ENCODE results near the gene TMOD2. TPM values are rescaled to one million over a fixed set of nuclear protein-coding genes. Genes with fewer than 3 reads are reported as not detected.

The TMOD2 gene
- total and polyA plus RNA-seq, 2 experiments from 2014 or later, result 3.0 to 5.9 TPM

DNA sequence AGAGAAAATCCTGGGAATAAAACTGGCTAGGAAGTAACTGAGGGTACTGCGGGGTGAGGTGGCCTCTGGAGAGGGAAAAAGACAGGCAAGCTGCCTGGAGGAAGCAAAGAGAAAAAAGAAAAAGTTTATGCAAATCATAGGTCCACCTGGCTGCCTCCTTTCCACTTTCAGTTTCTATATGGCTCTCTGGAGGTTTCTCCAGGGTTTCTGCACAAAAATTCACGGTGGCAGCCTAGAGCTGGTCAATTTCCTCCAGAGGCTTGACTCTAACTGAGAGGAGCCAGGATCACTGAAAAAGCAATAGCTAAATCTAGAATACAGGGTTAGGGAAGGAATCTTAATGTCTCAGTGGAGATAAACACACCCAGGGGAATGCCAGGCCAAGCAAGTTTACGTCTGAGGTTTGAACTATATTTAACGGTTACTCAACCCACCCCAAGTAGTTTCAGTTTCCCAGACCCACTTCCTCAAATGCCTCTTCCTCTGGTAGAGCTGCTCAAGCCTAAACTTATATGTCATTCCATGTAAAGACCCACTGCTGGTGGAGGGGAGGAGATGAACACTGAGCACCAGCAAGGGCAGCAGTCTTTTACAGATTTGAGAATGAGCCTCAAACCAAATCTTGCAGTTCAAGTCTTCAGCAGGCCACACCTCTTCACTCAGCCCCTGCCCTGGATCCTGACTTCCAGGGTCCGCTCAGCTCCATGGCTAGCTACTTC is 19.7 kb upstream of the TMOD2 start (continued):
- TF ChIP-seq EZH2phosphoT487 (IDR thresholded peaks at IDR 0.05; ENCODE audit: unreplicated experiment) (no peak), EZH2 (IDR thresholded peaks at IDR 0.05; ENCODE audit: low read depth, unreplicated experiment) (no peak)

DNA sequence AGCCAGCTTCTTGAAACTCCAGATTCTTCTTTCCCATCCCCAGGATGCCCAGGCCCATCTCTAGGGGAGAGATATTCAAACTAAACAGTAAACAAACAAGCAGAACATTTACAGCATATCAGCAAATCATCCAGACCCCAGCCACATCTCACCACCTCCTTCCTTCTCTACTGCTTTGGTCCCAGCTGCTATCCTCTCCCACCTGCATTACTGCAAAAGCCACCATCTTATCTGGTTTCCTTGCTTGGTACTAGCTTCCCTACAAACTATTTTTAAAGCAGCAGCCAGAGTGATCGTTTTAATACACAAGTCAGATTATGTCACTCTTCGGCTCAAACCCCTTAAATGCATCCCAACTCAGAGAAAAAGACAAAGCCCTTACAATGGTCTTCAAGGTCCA is 18.8 kb upstream of the TMOD2 start:
- peaks cover 8% of the 10 kb centered on the region; the same call in 1 of the 2 replicates for H3K4me1 ChIP-seq (ENCODE audit: insufficient read depth)
- H3K4me2 ChIP-seq, result no peak overlapping the region
- no peaks in the 10 kb centered on the region for H3K9me2 ChIP-seq (ENCODE audit: insufficient read depth)
- H3K79me2 ChIP-seq (replicated peaks; ENCODE audit: insufficient read depth), result no peaks in the 10 kb centered on the region
- no peak for ATAC-seq
- no peaks in the 10 kb centered on the region for H3K36me3 ChIP-seq (ENCODE audit: insufficient read depth)
- no peak overlapping the region for H3K4me3 ChIP-seq
- Mint-ChIP-seq H3K4me1 (peaks cover 14% of the 10 kb centered on the region), H3K9me3 (no peaks in the 10 kb centered on the region; the same call in 2 of the 3 replicates), H3K27ac (no peak overlapping the region), H3K4me3 (no peak overlapping the region), H3K27me3 (ENCODE audit: insufficient read depth, low read depth, poor library complexity) (peaks cover 12% of the 10 kb centered on the region), H3K36me3 (ENCODE audit: low read depth) (no peaks in the 10 kb centered on the region)
- H2AFZ ChIP-seq, result no peak overlapping the region
- no peaks in the 10 kb centered on the region for H4K20me1 ChIP-seq (replicated peaks; ENCODE audit: insufficient read depth)
- H3F3A ChIP-seq (replicated peaks; ENCODE audit: low read depth), result no peaks in the 10 kb centered on the region
- no peak overlapping the region for H3K27ac ChIP-seq (ENCODE audit: low read depth)
- no peak for DNase-seq (ENCODE audit: low spot score)
- peaks cover 20% of the 10 kb centered on the region for H3K27me3 ChIP-seq (ENCODE audit: insufficient read depth)
- TF ChIP-seq EZH2 (IDR thresholded peaks at IDR 0.05; ENCODE audit: low read depth, unreplicated experiment), result no peak
- TF ChIP-seq STAT1 (IDR thresholded peaks at IDR 0.05; ENCODE audit: unreplicated experiment), result no peak
- no peak for TF ChIP-seq JUNB (IDR thresholded peaks at IDR 0.05; ENCODE audit: unreplicated experiment)
- no peak for TF ChIP-seq NANOG (IDR thresholded peaks at IDR 0.05; ENCODE audit: borderline replicate concordance)
- TF ChIP-seq, protein P1, sequence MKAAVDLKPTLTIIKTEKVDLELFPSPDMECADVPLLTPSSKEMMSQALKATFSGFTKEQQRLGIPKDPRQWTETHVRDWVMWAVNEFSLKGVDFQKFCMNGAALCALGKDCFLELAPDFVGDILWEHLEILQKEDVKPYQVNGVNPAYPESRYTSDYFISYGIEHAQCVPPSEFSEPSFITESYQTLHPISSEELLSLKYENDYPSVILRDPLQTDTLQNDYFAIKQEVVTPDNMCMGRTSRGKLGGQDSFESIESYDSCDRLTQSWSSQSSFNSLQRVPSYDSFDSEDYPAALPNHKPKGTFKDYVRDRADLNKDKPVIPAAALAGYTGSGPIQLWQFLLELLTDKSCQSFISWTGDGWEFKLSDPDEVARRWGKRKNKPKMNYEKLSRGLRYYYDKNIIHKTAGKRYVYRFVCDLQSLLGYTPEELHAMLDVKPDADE (IDR thresholded peaks at IDR 0.05), result no peak
- TF ChIP-seq EZH2phosphoT487 (IDR thresholded peaks at IDR 0.05; ENCODE audit: unreplicated experiment), result no peak
- TF ChIP-seq, protein P2, sequence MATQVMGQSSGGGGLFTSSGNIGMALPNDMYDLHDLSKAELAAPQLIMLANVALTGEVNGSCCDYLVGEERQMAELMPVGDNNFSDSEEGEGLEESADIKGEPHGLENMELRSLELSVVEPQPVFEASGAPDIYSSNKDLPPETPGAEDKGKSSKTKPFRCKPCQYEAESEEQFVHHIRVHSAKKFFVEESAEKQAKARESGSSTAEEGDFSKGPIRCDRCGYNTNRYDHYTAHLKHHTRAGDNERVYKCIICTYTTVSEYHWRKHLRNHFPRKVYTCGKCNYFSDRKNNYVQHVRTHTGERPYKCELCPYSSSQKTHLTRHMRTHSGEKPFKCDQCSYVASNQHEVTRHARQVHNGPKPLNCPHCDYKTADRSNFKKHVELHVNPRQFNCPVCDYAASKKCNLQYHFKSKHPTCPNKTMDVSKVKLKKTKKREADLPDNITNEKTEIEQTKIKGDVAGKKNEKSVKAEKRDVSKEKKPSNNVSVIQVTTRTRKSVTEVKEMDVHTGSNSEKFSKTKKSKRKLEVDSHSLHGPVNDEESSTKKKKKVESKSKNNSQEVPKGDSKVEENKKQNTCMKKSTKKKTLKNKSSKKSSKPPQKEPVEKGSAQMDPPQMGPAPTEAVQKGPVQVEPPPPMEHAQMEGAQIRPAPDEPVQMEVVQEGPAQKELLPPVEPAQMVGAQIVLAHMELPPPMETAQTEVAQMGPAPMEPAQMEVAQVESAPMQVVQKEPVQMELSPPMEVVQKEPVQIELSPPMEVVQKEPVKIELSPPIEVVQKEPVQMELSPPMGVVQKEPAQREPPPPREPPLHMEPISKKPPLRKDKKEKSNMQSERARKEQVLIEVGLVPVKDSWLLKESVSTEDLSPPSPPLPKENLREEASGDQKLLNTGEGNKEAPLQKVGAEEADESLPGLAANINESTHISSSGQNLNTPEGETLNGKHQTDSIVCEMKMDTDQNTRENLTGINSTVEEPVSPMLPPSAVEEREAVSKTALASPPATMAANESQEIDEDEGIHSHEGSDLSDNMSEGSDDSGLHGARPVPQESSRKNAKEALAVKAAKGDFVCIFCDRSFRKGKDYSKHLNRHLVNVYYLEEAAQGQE (IDR thresholded peaks at IDR 0.05; ENCODE audit: unreplicated experiment), result no peak
- no peak for TF ChIP-seq ZNF331 (CRISPR knock-in tag; IDR thresholded peaks at IDR 0.05; ENCODE audit: low read depth)
- TF ChIP-seq POLR2AphosphoS5 (IDR thresholded peaks at IDR 0.05; ENCODE audit: low read depth), result no peak
- TF ChIP-seq ZNF114 (CRISPR knock-in tag; IDR thresholded peaks at IDR 0.05), result no peak
- TF ChIP-seq CREB1 (CRISPR knock-in tag; IDR thresholded peaks at IDR 0.05; ENCODE audit: low read depth), result no peak
- TF ChIP-seq, protein P3, sequence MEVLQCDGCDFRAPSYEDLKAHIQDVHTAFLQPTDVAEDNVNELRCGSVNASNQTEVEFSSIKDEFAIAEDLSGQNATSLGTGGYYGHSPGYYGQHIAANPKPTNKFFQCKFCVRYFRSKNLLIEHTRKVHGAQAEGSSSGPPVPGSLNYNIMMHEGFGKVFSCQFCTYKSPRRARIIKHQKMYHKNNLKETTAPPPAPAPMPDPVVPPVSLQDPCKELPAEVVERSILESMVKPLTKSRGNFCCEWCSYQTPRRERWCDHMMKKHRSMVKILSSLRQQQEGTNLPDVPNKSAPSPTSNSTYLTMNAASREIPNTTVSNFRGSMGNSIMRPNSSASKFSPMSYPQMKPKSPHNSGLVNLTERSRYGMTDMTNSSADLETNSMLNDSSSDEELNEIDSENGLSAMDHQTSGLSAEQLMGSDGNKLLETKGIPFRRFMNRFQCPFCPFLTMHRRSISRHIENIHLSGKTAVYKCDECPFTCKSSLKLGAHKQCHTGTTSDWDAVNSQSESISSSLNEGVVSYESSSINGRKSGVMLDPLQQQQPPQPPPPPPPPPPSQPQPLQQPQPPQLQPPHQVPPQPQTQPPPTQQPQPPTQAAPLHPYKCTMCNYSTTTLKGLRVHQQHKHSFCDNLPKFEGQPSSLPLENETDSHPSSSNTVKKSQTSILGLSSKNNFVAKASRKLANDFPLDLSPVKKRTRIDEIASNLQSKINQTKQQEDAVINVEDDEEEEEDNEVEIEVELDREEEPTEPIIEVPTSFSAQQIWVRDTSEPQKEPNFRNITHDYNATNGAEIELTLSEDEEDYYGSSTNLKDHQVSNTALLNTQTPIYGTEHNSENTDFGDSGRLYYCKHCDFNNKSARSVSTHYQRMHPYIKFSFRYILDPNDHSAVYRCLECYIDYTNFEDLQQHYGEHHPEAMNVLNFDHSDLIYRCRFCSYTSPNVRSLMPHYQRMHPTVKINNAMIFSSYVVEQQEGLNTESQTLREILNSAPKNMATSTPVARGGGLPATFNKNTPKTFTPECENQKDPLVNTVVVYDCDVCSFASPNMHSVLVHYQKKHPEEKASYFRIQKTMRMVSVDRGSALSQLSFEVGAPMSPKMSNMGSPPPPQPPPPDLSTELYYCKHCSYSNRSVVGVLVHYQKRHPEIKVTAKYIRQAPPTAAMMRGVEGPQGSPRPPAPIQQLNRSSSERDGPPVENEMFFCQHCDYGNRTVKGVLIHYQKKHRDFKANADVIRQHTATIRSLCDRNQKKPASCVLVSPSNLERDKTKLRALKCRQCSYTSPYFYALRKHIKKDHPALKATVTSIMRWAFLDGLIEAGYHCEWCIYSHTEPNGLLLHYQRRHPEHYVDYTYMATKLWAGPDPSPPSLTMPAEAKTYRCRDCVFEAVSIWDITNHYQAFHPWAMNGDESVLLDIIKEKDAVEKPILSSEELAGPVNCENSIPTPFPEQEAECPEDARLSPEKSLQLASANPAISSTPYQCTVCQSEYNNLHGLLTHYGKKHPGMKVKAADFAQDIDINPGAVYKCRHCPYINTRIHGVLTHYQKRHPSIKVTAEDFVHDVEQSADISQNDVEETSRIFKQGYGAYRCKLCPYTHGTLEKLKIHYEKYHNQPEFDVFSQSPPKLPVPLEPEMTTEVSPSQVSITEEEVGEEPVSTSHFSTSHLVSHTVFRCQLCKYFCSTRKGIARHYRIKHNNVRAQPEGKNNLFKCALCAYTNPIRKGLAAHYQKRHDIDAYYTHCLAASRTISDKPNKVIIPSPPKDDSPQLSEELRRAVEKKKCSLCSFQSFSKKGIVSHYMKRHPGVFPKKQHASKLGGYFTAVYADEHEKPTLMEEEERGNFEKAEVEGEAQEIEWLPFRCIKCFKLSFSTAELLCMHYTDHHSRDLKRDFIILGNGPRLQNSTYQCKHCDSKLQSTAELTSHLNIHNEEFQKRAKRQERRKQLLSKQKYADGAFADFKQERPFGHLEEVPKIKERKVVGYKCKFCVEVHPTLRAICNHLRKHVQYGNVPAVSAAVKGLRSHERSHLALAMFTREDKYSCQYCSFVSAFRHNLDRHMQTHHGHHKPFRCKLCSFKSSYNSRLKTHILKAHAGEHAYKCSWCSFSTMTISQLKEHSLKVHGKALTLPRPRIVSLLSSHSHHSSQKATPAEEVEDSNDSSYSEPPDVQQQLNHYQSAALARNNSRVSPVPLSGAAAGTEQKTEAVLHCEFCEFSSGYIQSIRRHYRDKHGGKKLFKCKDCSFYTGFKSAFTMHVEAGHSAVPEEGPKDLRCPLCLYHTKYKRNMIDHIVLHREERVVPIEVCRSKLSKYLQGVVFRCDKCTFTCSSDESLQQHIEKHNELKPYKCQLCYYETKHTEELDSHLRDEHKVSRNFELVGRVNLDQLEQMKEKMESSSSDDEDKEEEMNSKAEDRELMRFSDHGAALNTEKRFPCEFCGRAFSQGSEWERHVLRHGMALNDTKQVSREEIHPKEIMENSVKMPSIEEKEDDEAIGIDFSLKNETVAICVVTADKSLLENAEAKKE (CRISPR knock-in tag; IDR thresholded peaks at IDR 0.05), result no peak
